Measurements from ENCODE around the gene GPR179. TPM values are rescaled to one million over a fixed set of nuclear protein-coding genes. Genes with fewer than 3 reads are reported as not detected.

GPR179 gene
- total and polyA plus RNA-seq, 10 donors, result 0.03 to 0.17 (median 0.06) TPM; not detected in 5

- intact Hi-C loops (cut with DNase I; ENCODE audit: low total_unique reads), result no loop called here
- Histone ChIP-seq H3K4me3 (no peak overlapping the region), H3K36me3 (no peaks in the 10 kb centered on the region), H3K27me3 (replicated peaks in 1 of 7) (peaks cover 0 to 27% (median 0%) of the 10 kb centered on the region in 7 donors), H3K4me1 (peaks cover 0 to 1% (median 0%) of the 10 kb centered on the region in 6 donors), H3K9me3 (no peaks in the 10 kb centered on the region), H3K27ac (no peak overlapping the region)
- TF ChIP-seq POLR2AphosphoS5 (IDR thresholded peaks at IDR 0.05) (no peak), POLR2A (IDR thresholded peaks at IDR 0.05) (no peak)
- TF ChIP-seq, protein P1, sequence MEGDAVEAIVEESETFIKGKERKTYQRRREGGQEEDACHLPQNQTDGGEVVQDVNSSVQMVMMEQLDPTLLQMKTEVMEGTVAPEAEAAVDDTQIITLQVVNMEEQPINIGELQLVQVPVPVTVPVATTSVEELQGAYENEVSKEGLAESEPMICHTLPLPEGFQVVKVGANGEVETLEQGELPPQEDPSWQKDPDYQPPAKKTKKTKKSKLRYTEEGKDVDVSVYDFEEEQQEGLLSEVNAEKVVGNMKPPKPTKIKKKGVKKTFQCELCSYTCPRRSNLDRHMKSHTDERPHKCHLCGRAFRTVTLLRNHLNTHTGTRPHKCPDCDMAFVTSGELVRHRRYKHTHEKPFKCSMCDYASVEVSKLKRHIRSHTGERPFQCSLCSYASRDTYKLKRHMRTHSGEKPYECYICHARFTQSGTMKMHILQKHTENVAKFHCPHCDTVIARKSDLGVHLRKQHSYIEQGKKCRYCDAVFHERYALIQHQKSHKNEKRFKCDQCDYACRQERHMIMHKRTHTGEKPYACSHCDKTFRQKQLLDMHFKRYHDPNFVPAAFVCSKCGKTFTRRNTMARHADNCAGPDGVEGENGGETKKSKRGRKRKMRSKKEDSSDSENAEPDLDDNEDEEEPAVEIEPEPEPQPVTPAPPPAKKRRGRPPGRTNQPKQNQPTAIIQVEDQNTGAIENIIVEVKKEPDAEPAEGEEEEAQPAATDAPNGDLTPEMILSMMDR (IDR thresholded peaks at IDR 0.05 in 8 of 11, conservative IDR thresholded peaks at IDR 0.05 in 3 of 11), result no peak
- DNase-seq, result peak; percentile 55
- WGBS, 5 donors, result 78 to 95% (median 89%) methylated on average over 4 to 7 of the region's 7 CpGs
These were observed 11.0 kb downstream of the GPR179 start for GRCh38 chr17:38332735-38333134.

- Histone ChIP-seq H3K27me3 (replicated peaks in 1 of 7) (peaks cover 0 to 27% (median 0%) of the 10 kb centered on the region in 7 donors), H3K9me3 (no peaks in the 10 kb centered on the region), H3K4me1 (peaks cover 0 to 19% (median 13%) of the 10 kb centered on the region in 6 donors), H3K36me3 (no peaks in the 10 kb centered on the region), H3K27ac (no peak overlapping the region), H3K4me3 (no peak overlapping the region)
- 88 to 95% (median 90%) methylated on average over 14 to 23 of the region's 23 CpGs for WGBS, 5 donors
- DNase-seq, result peak; percentile 68
- TF ChIP-seq POLR2AphosphoS5 (IDR thresholded peaks at IDR 0.05) (no peak), POLR2A (IDR thresholded peaks at IDR 0.05) (no peak)
- TF ChIP-seq, protein P1 (IDR thresholded peaks at IDR 0.05 in 8 of 11, conservative IDR thresholded peaks at IDR 0.05 in 3 of 11), result no peak
- intact Hi-C loops (cut with DNase I; ENCODE audit: low total_unique reads), result no loop called here
These were observed 12.8 kb downstream of the GPR179 start for GRCh38 chr17:38330941-38331411.

GRCh38 chr17:38329808-38330730 is 13.7 kb downstream of the GPR179 start:
- WGBS, 5 donors, result 89 to 94% (median 92%) methylated on average over 25 of the region's 25 CpGs
- intact Hi-C loops (cut with DNase I; ENCODE audit: low total_unique reads), result no loop called here
- H3K27me3 ChIP-seq (replicated peaks in 1 of 7), result peaks cover 0 to 27% (median 0%) of the 10 kb centered on the region in 7 donors
- H3K4me3 ChIP-seq, result no peak overlapping the region
- no peak for TF ChIP-seq POLR2A (IDR thresholded peaks at IDR 0.05)
- TF ChIP-seq POLR2AphosphoS5 (IDR thresholded peaks at IDR 0.05), result no peak
- TF ChIP-seq, protein P1 (IDR thresholded peaks at IDR 0.05 in 8 of 11, conservative IDR thresholded peaks at IDR 0.05 in 3 of 11), result no peak
- H3K27ac ChIP-seq, result no peak overlapping the region
- peaks cover 0 to 26% (median 13%) of the 10 kb centered on the region in 6 donors for H3K4me1 ChIP-seq
- DNase-seq, result no peak
- H3K9me3 ChIP-seq, result no peaks in the 10 kb centered on the region
- no peaks in the 10 kb centered on the region for H3K36me3 ChIP-seq

GRCh38 chr17:38329284-38329683 is 14.5 kb downstream of the GPR179 start:
- H3K27ac ChIP-seq, result no peak overlapping the region
- peaks cover 0 to 22% (median 0%) of the 10 kb centered on the region in 7 donors for H3K27me3 ChIP-seq (replicated peaks in 1 of 7)
- TF ChIP-seq, protein P1 (IDR thresholded peaks at IDR 0.05 in 8 of 11, conservative IDR thresholded peaks at IDR 0.05 in 3 of 11), result no peak
- TF ChIP-seq POLR2AphosphoS5 (IDR thresholded peaks at IDR 0.05) (no peak), POLR2A (IDR thresholded peaks at IDR 0.05) (no peak)
- intact Hi-C loops (cut with DNase I; ENCODE audit: low total_unique reads), result no loop called here
- H3K9me3 ChIP-seq, result no peaks in the 10 kb centered on the region
- H3K4me3 ChIP-seq, result no peak overlapping the region
- H3K4me1 ChIP-seq, result peaks cover 0 to 26% (median 13%) of the 10 kb centered on the region in 6 donors
- H3K36me3 ChIP-seq, result peaks cover 0 to under 1% (median 0%) of the 10 kb centered on the region in 6 donors
- DNase-seq, result peak; percentile 34
- 81 to 91% (median 87%) methylated on average over 7 of the region's 7 CpGs for WGBS, 5 donors
